A673 (cell line): Measurements from ENCODE around the gene MAPK9.

Experiments used
- CTCF ChIP-seq: fragments of 300-800, 200-600 bp; sonication (generic); conservative IDR thresholded peaks from 2 replicates; pipeline ENCODE4 v1.5.1; 2017; ENCODE audit warnings: low read depth, mild to moderate bottlenecking, antibody characterized with exemption, low read length, moderate library complexity, mixed read lengths
- EZH2 ChIP-seq: fragments of 200-600 bp; sonication (generic); IDR thresholded peaks from 2 replicates; pipeline ENCODE4 v1.6.1; 2017; ENCODE audit warnings: borderline replicate concordance, low read depth, mild to moderate bottlenecking, mixed read lengths, antibody characterized with exemption, low read length; ENCODE audit not compliant: poor library complexity, severe bottlenecking

- TF ChIP-seq EZH2 (no peak), CTCF (no peak)
These were observed 75.2 kb downstream of the MAPK9 start for GRCh38 chr5:180216646-180217171.
